IMR-90 (cell line): ENCODE results near the gene ZNHIT6.

Experiments
- CEBPB ChIP-seq: IDR thresholded peaks from 2 replicates; pipeline ENCODE4 v1.6.1; 2012; ENCODE audit warnings: low read depth, low read length, improper control_type of control experiment
- CHD1 ChIP-seq: IDR thresholded peaks from 2 replicates; pipeline ENCODE4 v1.6.1; 2012; ENCODE audit warnings: low read depth, low read length, improper control_type of control experiment
- FOS ChIP-seq: fragments of 150-350 bp; IDR thresholded peaks from 2 replicates; pipeline ENCODE4 v1.6.1; 2016; ENCODE audit warnings: low read depth, low read length
- MAFK ChIP-seq: IDR thresholded peaks from 2 replicates; pipeline ENCODE4 v1.6.1; 2012; ENCODE audit warnings: low read depth, low read length, improper control_type of control experiment
- MAZ ChIP-seq: IDR thresholded peaks from 2 replicates; pipeline ENCODE4 v1.6.1; 2012; ENCODE audit warnings: low read depth, mild to moderate bottlenecking, low read length, improper control_type of control experiment, moderate library complexity, borderline replicate concordance
- MXI1 ChIP-seq: IDR thresholded peaks from 2 replicates; pipeline ENCODE4 v1.6.1; 2012; ENCODE audit warnings: low read depth, mild to moderate bottlenecking, low read length, moderate library complexity, borderline replicate concordance
- POLR2A ChIP-seq: IDR thresholded peaks from 2 replicates; pipeline ENCODE4 v1.6.1; 2012; ENCODE audit warnings: mild to moderate bottlenecking, low read depth, low read length
- RAD21 ChIP-seq: IDR thresholded peaks from 2 replicates; pipeline ENCODE4 v1.6.1; 2012; ENCODE audit warnings: low read length, improper control_type of control experiment
- RCOR1 ChIP-seq: IDR thresholded peaks from 2 replicates; pipeline ENCODE4 v1.6.1; 2012; ENCODE audit warnings: mild to moderate bottlenecking, low read length, improper control_type of control experiment; ENCODE audit not compliant: insufficient replicate concordance
- RFX5 ChIP-seq: IDR thresholded peaks from 2 replicates; pipeline ENCODE4 v1.8.0; 2012; ENCODE audit warnings: low read depth, mild to moderate bottlenecking, low read length, moderate library complexity
- SMC3 ChIP-seq: fragments of 150-350 bp; IDR thresholded peaks from 2 replicates; pipeline ENCODE4 v1.6.1; 2016; ENCODE audit warnings: low read depth, mild to moderate bottlenecking, antibody characterized with exemption, low read length, moderate library complexity
- TF ChIP-seq, protein P1 (sequence below): fragments of 150-350 bp; IDR thresholded peaks from 2 replicates; pipeline ENCODE4 v1.6.1; 2017; ENCODE audit warnings: mild to moderate bottlenecking, antibody characterized with exemption, low read length, low read depth
- TF ChIP-seq, protein P2 (sequence below): conservative IDR thresholded peaks from 2 replicates; pipeline ENCODE4 v1.5.1; 2012; ENCODE audit warnings: mild to moderate bottlenecking, low read depth, low read length, improper control_type of control experiment
- TF ChIP-seq, protein P3 (sequence below): fragments of 150-350 bp; IDR thresholded peaks from 2 replicates; pipeline ENCODE4 v1.6.1; 2016; ENCODE audit warnings: low read depth, mild to moderate bottlenecking, low read length, moderate library complexity, borderline replicate concordance

DNA sequence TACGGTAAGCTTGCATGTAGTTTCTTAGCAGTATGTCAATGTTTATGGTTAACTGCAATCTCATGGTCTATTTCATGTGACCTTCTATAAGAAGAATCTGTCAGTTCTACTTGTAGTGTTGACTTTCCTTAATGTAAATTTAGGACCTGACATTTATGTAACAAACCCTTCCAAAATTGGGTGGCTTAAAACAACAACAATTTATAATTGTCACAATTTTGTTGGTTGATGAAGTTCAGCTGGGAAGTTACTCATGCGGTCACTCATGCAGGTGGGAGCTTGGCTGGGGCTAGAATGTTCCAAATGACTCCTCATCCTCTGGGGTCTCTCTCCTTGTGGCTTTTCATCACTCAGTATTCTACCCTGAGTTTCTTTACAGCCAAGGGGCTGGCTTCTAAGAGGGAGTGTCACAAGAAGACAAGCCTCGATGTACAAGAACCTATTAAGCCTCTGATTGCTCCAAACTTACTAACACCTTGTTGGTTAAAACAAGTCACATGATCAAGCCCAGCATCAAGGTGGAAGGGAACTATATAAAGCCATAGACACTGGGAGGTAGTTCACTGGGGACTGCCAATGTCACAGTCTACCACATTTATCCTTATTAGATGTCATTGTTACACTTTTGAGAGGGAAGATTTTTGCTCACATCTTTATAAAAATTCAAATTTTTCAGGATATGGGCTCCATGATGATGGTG is 103.8 kb downstream of the ZNHIT6 start:
- TF ChIP-seq RAD21 (no peak), POLR2A (no peak), SMC3 (no peak), CEBPB (no peak), FOS (no peak), RFX5 (no peak), MAFK (no peak), MXI1 (no peak), CHD1 (no peak), RCOR1 (no peak), MAZ (no peak)
- TF ChIP-seq, protein P1, sequence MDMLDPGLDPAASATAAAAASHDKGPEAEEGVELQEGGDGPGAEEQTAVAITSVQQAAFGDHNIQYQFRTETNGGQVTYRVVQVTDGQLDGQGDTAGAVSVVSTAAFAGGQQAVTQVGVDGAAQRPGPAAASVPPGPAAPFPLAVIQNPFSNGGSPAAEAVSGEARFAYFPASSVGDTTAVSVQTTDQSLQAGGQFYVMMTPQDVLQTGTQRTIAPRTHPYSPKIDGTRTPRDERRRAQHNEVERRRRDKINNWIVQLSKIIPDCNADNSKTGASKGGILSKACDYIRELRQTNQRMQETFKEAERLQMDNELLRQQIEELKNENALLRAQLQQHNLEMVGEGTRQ, result no peak
- TF ChIP-seq, protein P2, sequence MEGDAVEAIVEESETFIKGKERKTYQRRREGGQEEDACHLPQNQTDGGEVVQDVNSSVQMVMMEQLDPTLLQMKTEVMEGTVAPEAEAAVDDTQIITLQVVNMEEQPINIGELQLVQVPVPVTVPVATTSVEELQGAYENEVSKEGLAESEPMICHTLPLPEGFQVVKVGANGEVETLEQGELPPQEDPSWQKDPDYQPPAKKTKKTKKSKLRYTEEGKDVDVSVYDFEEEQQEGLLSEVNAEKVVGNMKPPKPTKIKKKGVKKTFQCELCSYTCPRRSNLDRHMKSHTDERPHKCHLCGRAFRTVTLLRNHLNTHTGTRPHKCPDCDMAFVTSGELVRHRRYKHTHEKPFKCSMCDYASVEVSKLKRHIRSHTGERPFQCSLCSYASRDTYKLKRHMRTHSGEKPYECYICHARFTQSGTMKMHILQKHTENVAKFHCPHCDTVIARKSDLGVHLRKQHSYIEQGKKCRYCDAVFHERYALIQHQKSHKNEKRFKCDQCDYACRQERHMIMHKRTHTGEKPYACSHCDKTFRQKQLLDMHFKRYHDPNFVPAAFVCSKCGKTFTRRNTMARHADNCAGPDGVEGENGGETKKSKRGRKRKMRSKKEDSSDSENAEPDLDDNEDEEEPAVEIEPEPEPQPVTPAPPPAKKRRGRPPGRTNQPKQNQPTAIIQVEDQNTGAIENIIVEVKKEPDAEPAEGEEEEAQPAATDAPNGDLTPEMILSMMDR, result no peak
- TF ChIP-seq, protein P3, sequence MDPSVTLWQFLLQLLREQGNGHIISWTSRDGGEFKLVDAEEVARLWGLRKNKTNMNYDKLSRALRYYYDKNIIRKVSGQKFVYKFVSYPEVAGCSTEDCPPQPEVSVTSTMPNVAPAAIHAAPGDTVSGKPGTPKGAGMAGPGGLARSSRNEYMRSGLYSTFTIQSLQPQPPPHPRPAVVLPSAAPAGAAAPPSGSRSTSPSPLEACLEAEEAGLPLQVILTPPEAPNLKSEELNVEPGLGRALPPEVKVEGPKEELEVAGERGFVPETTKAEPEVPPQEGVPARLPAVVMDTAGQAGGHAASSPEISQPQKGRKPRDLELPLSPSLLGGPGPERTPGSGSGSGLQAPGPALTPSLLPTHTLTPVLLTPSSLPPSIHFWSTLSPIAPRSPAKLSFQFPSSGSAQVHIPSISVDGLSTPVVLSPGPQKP, result no peak
